NT2/D1 (cell line): ENCODE measurements around the gene ZNF366.

Source experiments
- SUZ12 ChIP-seq: IDR thresholded peaks from 2 replicates; pipeline ENCODE4 v1.6.1; 2011; ENCODE audit not compliant: insufficient read length, insufficient read depth; ENCODE audit errors: extremely low read depth
- ZNF274 ChIP-seq: IDR thresholded peaks from 2 replicates; pipeline ENCODE4 v1.6.1; 2011; ENCODE audit warnings: mild to moderate bottlenecking, low read depth, low read length

DNA sequence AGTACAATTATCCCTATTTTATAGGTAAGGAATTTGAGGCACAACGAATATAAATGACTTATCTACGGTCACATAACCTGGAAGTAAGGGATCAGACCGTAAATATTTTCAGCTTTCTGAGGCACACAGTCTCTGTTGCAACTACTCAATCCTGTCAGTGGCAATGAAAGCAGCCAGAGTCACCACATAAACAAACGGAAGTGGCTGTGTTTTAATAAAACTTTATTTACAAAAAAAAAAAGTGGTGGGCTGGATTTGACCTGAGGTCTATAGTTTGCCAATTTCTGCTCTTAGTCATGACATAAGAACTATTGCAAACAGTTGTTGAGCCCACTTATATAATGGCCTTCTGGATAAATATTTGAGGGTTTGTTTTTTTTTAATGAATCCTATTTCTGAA lies 29.6 kb downstream of the ZNF366 start:
- no peak for TF ChIP-seq ZNF274
- TF ChIP-seq SUZ12: no peak
